Measurements from ENCODE around the gene RMDN2.
"Not testable (repeated sequence)": the region's sequence is repeated elsewhere in the genome, so short reads cannot be mapped to it uniquely, and the experiment has no call there.

Gene RMDN2

DNA sequence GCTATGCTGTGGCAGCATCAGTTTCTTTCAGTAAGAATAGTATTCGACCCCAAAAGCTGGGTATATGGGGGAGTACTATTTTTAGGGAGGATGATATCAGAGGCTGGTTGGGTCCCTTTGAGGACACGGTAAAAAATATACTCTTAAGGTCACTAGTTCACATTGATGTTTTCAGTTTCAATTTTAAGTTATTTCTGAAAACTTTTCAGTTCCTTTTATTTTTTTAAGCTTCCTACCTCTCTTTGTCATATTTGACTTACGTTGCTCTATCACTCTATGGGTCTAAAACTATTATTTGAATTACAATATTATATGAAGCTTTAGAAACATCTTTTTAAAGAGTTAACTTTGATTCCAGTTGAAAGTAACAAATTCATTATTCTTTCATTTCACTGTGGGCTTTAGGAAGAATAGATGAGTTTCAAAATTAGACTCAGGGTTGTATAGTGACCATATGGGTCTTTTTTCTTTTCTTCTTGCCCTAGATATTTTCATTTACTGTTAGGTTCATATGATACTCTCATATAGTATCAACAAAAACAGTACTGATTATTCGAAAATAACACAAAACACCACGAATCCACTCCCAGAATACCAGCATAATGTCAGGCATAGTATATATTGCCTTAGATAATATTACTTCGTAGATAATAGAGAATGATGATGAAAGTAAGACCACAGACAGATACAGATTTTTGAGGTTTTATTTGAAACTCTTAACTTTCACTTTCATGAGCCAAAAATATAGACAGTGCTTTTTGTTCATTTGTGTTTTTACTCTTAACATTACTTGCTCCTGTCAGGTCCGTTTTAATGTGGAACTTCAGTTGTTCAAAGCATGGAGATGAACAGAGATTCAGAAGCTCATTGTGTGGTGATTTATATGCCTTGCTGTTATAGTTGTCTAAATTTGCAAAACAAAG lies 9.8 kb downstream of the RMDN2 start:
- Histone ChIP-seq H3K4me2 (ENCODE audit: low read length) (peak overlapping the region; percentile 67), H3K4me1 (ENCODE audit: insufficient read depth, low read length, severe bottlenecking) (peaks cover 23% of the 10 kb centered on the region), H3F3A (ENCODE audit: insufficient read depth, low read length) (peaks cover 7% of the 10 kb centered on the region; the same call in 1 of the 2 replicates), H3K9me2 (ENCODE audit: low read depth, low read length) (no peaks in the 10 kb centered on the region), H4K20me1 (ENCODE audit: insufficient read depth, low read length) (no peaks in the 10 kb centered on the region), H3K9ac (ENCODE audit: low read length) (peak overlapping the region; percentile 7; the same call in 1 of the 2 replicates), H3K27ac (ENCODE audit: low read depth, low read length, poor library complexity, severe bottlenecking) (peak overlapping the region; percentile 90), H3K4me3 (ENCODE audit: low read depth, low read length, poor library complexity, severe bottlenecking) (peak overlapping the region; percentile 27), H3K27me3 (ENCODE audit: insufficient read depth, low read length) (no peaks in the 10 kb centered on the region), H3K36me3 (ENCODE audit: insufficient read depth, low read length) (no peaks in the 10 kb centered on the region), H3K79me2 (ENCODE audit: insufficient read depth, low read length) (no peaks in the 10 kb centered on the region), H3K9me3 (ENCODE audit: low read length) (no peaks in the 10 kb centered on the region), H2AFZ (ENCODE audit: low read length) (no peak overlapping the region)
- TF ChIP-seq, protein P1, sequence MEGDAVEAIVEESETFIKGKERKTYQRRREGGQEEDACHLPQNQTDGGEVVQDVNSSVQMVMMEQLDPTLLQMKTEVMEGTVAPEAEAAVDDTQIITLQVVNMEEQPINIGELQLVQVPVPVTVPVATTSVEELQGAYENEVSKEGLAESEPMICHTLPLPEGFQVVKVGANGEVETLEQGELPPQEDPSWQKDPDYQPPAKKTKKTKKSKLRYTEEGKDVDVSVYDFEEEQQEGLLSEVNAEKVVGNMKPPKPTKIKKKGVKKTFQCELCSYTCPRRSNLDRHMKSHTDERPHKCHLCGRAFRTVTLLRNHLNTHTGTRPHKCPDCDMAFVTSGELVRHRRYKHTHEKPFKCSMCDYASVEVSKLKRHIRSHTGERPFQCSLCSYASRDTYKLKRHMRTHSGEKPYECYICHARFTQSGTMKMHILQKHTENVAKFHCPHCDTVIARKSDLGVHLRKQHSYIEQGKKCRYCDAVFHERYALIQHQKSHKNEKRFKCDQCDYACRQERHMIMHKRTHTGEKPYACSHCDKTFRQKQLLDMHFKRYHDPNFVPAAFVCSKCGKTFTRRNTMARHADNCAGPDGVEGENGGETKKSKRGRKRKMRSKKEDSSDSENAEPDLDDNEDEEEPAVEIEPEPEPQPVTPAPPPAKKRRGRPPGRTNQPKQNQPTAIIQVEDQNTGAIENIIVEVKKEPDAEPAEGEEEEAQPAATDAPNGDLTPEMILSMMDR (IDR thresholded peaks at IDR 0.05; ENCODE audit: low read length) = no peak
- no peak for TF ChIP-seq EZH2 (IDR thresholded peaks at IDR 0.05; ENCODE audit: borderline replicate concordance, low read length)

DNA sequence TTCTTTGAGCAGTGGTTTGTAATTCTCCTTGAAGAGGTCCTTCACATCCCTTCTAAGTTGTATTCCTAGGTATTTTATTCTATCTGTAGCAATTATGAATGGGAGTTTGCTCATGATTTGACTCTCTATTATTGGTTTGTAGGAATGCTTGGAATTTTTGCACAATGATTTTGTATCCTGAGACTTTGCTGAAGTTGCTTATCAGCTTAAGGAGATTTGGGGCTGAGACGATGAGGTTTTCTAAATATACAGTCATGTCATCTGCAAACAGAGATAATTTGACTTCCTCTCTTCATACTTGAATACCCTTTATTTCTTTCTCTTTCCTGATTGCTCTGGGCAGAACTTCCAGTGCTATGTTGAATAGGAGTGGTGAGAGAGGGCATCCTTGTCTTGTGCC lies 12.5 kb downstream of the RMDN2 start:
- not testable (repeated sequence) for H3K4me3 ChIP-seq (ENCODE audit: low read depth, low read length, poor library complexity, severe bottlenecking); H3K9ac ChIP-seq (ENCODE audit: low read length); H2AFZ ChIP-seq (ENCODE audit: low read length); H3F3A ChIP-seq (ENCODE audit: insufficient read depth, low read length); H3K9me3 ChIP-seq (ENCODE audit: low read length); H3K27ac ChIP-seq (ENCODE audit: low read depth, low read length, poor library complexity, severe bottlenecking); H3K36me3 ChIP-seq (ENCODE audit: insufficient read depth, low read length); H3K9me2 ChIP-seq (ENCODE audit: low read depth, low read length); H4K20me1 ChIP-seq (ENCODE audit: insufficient read depth, low read length); H3K4me2 ChIP-seq (ENCODE audit: low read length); H3K27me3 ChIP-seq (ENCODE audit: insufficient read depth, low read length); H3K79me2 ChIP-seq (ENCODE audit: insufficient read depth, low read length)
- H3K4me1 ChIP-seq (ENCODE audit: insufficient read depth, low read length, severe bottlenecking) = peaks cover 23% of the 10 kb centered on the region

DNA sequence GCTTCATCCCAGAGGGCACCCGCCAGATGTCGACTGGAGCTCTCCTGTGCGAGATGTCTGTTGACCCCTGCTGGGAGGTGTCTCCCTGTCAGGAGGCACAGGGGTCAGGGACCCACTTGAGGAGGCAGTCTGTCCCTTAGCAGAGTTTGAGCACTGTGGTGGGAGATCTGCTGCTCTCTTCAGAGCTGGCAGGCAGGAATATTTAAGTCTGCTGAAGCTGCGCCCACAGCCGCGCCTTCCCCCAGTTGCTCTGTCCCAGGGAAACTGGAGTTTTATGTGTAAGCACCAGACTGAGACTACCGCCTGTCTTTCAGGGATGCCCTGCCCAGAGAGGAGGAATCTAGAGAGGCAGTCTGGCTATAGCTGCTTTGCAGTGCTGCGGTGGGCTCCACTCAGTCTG lies 16.2 kb downstream of the RMDN2 start:
- H3K9me2 ChIP-seq (ENCODE audit: low read depth, low read length) = not testable (repeated sequence)

DNA sequence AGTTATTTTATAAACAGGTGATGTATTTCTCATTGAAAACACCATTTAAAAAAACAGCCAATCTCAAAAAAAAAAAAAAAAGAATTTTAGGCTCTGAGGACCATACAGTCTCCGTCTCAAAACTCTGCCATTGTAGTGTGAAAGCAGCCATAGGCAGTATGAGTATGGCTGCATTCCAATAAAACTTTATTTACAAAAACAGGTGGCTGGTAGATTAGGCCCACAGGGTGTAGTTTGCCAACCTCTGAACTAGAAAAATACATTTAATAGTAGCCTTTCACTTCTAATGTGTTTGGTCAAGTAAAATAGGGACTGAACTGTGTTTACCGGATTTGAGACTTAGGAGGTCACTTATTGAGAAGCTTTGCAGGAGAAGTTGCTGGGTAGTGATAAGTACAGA lies 19.2 kb downstream of the RMDN2 start:
- Histone ChIP-seq H3K27me3 (ENCODE audit: insufficient read depth, low read length) (no peaks in the 10 kb centered on the region), H3K4me2 (ENCODE audit: low read length) (no peak overlapping the region), H3K9ac (ENCODE audit: low read length) (no peak overlapping the region), H4K20me1 (ENCODE audit: insufficient read depth, low read length) (no peaks in the 10 kb centered on the region), H3K4me3 (ENCODE audit: low read depth, low read length, poor library complexity, severe bottlenecking) (no peak overlapping the region), H3K36me3 (ENCODE audit: insufficient read depth, low read length) (no peaks in the 10 kb centered on the region), H3K9me2 (ENCODE audit: low read depth, low read length) (no peaks in the 10 kb centered on the region), H3K4me1 (ENCODE audit: insufficient read depth, low read length, severe bottlenecking) (no peaks in the 10 kb centered on the region), H3K27ac (ENCODE audit: low read depth, low read length, poor library complexity, severe bottlenecking) (no peak overlapping the region), H3K79me2 (ENCODE audit: insufficient read depth, low read length) (no peaks in the 10 kb centered on the region), H3F3A (ENCODE audit: insufficient read depth, low read length) (no peaks in the 10 kb centered on the region), H2AFZ (ENCODE audit: low read length) (no peak overlapping the region), H3K9me3 (ENCODE audit: low read length) (no peaks in the 10 kb centered on the region)
- no peak for TF ChIP-seq EZH2 (IDR thresholded peaks at IDR 0.05; ENCODE audit: borderline replicate concordance, low read length)
- TF ChIP-seq, protein P1 (IDR thresholded peaks at IDR 0.05; ENCODE audit: low read length) = no peak

More for the DNA sequence above, 16.2 kb downstream of the RMDN2 start:
- not testable (repeated sequence) for H2AFZ ChIP-seq (ENCODE audit: low read length); H3K27ac ChIP-seq (ENCODE audit: low read depth, low read length, poor library complexity, severe bottlenecking); H4K20me1 ChIP-seq (ENCODE audit: insufficient read depth, low read length); H3K9ac ChIP-seq (ENCODE audit: low read length); H3K27me3 ChIP-seq (ENCODE audit: insufficient read depth, low read length); H3K4me1 ChIP-seq (ENCODE audit: insufficient read depth, low read length, severe bottlenecking); H3K4me3 ChIP-seq (ENCODE audit: low read depth, low read length, poor library complexity, severe bottlenecking); H3K4me2 ChIP-seq (ENCODE audit: low read length); H3K79me2 ChIP-seq (ENCODE audit: insufficient read depth, low read length); H3K9me3 ChIP-seq (ENCODE audit: low read length); H3F3A ChIP-seq (ENCODE audit: insufficient read depth, low read length); H3K36me3 ChIP-seq (ENCODE audit: insufficient read depth, low read length)
